Stomach (tissue), 4 donors: ENCODE data around the gene RPL13A.

Experiments used
- EP300 ChIP-seq: sonication (generic); formaldehyde crosslinking; IDR thresholded peaks from one replicate; pipeline ENCODE4 v1.6.1; 2017; ENCODE audit warnings: antibody characterized with exemption
- POLR2A ChIP-seq, 4 donors: fragments of 450-650 bp; IDR thresholded peaks; one replicate each; pipeline ENCODE4 v1.6.1; 2016; ENCODE audit warnings: antibody characterized with exemption in 4 of 4, control low read depth in 2 of 4, mild to moderate bottlenecking in 1 of 4, moderate library complexity in 1 of 4
- POLR2AphosphoS5 ChIP-seq, 3 donors: sonication (generic); formaldehyde crosslinking; IDR thresholded peaks; one replicate each; pipeline ENCODE4 v1.6.1; 2016; ENCODE audit warnings: antibody characterized with exemption in 3 of 3
- TF ChIP-seq, protein P1 (sequence below), 7 experiments: fragments of 450-650 bp in 4 of 7; fragments of 200-600 bp in 3 of 7; sonication (generic) in 3 of 7; IDR thresholded peaks; one replicate each; pipeline ENCODE4 v1.5.1; 2016 to 2019; ENCODE audit warnings: antibody characterized with exemption in 7 of 7, control low read depth in 2 of 7, mild to moderate bottlenecking in 1 of 7

DNA sequence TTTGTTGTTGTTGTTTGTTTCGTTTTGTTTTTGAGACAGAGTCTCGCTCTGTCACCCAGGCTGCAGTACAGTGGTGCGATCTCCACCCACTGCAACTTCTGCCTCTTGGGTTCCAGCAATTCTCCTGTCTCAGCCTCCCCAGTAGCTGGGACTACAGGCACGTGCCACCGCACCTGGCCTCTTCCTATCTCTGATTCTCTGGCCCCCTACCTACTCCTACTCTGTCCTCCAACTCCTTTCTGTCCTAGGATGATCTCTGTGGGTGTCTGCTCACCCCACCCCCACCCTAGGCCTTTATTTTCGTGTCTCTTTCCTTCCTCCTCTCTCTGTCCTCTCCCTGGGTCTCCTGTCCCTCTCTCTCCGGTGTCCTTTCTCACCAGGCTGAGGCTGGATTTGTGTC is 37.0 kb upstream of the RPL13A start:
- TF ChIP-seq POLR2AphosphoS5 (IDR thresholded peaks at IDR 0.05) (no peak), POLR2A (IDR thresholded peaks at IDR 0.05) (no peak), EP300 (no peak)
- TF ChIP-seq, protein P1, sequence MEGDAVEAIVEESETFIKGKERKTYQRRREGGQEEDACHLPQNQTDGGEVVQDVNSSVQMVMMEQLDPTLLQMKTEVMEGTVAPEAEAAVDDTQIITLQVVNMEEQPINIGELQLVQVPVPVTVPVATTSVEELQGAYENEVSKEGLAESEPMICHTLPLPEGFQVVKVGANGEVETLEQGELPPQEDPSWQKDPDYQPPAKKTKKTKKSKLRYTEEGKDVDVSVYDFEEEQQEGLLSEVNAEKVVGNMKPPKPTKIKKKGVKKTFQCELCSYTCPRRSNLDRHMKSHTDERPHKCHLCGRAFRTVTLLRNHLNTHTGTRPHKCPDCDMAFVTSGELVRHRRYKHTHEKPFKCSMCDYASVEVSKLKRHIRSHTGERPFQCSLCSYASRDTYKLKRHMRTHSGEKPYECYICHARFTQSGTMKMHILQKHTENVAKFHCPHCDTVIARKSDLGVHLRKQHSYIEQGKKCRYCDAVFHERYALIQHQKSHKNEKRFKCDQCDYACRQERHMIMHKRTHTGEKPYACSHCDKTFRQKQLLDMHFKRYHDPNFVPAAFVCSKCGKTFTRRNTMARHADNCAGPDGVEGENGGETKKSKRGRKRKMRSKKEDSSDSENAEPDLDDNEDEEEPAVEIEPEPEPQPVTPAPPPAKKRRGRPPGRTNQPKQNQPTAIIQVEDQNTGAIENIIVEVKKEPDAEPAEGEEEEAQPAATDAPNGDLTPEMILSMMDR (IDR thresholded peaks at IDR 0.05): no peak
